ENCODE measurements around the gene EEA1. TPM values are rescaled to one million over a fixed set of nuclear protein-coding genes. Genes with fewer than 3 reads are reported as not detected.

EEA1 gene
- polyA plus RNA-seq, 4 donors = 13.6 to 17.9 (median 16.1) TPM

GRCh38 chr12:92726850-92727249 lies 202.2 kb downstream of the EEA1 start:
- no peak for DNase-seq (ENCODE audit: low read depth in 4 of 4, low spot score in 2 of 4)

- DNase-seq (ENCODE audit: low read depth in 4 of 4, low spot score in 2 of 4) = no peak
Measured at GRCh38 chr12:92722897-92723296, 206.2 kb downstream of the EEA1 start.

- DNase-seq (ENCODE audit: low read depth in 4 of 4, low spot score in 2 of 4) = no peak
Measured at GRCh38 chr12:92721656-92722055, 207.4 kb downstream of the EEA1 start.

- no peak for DNase-seq (ENCODE audit: low read depth in 4 of 4, low spot score in 2 of 4)
Measured at GRCh38 chr12:92721130-92721529, 208.0 kb downstream of the EEA1 start.

Other genes with a start within 250 kb of the EEA1 start
- under 1 TPM; 0.30 to 0.76 (median 0.62) TPM for gene PLEKHG7, start 226.3 kb downstream of the EEA1 start, polyA plus RNA-seq (ENCODE audit: insufficient read length in 4 of 4)